ENCODE measurements around the gene CEMP1.

CEMP1 gene

DNA sequence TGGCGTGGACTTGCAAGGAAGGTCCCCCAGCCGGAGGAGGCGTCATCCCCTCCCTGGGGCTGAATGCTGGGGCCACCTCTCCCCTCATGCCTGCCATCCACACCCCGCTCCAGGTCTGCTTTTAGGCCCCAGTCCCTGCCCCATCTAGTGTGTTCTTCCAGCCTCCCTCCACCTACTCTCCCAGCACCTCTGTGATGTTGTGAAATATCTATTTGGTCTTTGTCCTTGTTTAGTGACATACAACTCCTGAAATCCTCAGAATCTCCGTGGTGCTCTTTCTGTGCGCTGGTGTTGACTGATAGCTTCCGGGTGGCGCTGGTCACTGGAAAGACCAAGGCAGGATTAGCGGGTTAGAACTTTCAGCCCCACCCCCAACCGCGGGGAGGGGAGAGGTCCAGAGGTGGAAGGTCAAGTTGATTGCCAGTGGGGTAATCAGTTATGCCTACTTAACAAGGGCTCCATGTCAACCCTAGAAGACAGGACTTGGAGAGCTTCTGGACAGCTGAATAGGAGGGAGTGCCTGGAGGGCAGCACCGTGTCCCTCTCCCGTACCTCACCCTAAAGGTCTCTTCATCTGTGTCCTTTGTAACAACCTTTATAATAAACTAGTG, 46.2 kb downstream of the CEMP1 start:
- no peak for DNase-seq (ENCODE audit: low read depth in 2 of 2)

DNA sequence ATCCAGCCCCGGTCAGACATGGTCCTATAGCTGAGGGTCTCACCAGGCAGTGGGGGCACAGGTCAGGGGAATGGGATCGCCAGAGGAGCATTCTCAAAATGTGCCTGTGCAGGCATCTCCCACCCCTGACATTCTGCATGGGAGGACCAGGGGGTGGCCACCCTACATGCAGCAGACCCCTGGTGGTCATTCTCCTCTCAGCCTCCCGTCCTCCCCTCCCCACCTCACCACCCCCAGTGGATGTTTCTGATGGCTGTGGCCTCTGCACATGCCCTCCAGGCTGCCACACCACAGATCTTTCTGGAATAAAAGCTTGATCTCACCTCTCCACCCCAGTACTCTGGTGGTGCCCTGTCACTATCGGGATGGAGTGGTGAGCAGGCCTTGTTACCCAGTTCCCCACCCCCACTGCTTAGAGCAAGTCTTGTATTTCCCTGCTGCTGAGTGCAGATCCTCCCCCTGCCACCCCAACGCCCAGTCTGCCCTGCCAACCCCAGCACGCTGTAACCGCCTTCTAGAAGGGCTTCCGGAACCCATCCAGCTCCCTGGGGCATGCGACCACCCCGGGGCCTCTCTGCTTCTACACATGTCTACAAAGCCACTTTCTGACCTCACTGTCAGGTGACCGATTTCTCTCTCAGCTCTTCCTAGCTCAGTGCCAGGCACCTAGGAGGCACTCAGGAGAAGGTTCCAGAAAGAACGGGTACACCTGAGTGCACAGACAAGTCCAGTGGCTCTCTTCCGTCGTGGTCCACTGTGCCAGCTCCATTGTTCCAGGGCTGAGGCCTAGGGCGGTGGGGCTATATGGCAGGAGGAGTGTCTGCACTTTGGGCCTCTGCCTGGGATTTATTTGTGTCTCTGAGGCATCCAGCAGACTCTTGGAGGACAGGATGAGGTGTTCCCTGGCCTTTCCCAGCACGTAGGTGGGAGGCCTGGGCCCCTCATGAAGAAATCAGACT, 47.0 kb downstream of the CEMP1 start:
- DNase-seq (ENCODE audit: low read depth in 2 of 2) = no peak

GRCh38 chr16:2482708-2483534, 48.3 kb downstream of the CEMP1 start:
- no peak for DNase-seq (ENCODE audit: low read depth in 2 of 2)

- no peak for DNase-seq (ENCODE audit: low read depth in 2 of 2)
Observed at GRCh38 chr16:2482249-2482648, 49.0 kb downstream of the CEMP1 start.

GRCh38 chr16:2481676-2482075, 49.5 kb downstream of the CEMP1 start:
- DNase-seq (ENCODE audit: low read depth in 2 of 2) = no peak

GRCh38 chr16:2480948-2481347, 50.3 kb downstream of the CEMP1 start:
- DNase-seq (ENCODE audit: low read depth in 2 of 2) = no peak
